Measurements from ENCODE around the gene NPHP4. TPM values are rescaled to one million over a fixed set of nuclear protein-coding genes. Genes with fewer than 3 reads are reported as not detected.

The NPHP4 gene
- total RNA-seq, 4 donors from 2014 or later = 6.7 to 19.9 (median 10.5) TPM

DNA sequence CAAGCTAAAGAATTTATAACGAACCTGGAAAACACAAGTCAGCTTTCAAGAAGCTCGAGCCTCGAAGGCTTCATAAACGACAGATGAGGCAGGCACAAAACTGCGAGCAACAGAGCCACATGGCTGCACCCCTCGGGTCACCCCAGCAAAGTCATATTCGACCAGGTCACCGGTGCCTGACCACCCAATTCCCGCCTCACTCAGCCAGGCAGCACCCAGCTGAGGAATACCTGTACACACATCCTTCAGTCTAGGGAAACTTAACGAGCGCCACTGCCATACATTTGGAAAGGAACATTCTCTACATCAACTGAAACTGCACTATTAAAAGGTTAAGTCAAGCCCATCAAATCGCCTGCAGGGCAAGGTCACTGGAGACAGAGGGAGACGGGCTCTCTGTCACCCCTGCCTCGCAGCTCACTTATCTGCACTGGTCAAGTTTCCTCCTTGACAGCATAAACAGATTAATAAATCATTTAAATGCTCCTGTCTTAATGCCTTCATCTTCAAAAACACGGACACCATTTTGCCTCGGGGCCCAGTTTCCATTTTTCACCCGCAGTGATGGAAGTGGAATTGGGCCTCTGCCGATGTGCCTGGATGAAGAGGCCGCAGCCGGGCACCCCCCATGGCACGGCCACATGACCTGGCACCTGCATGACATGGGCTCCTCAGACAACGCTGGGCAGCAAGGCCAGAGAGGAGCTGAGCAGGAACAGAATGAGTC lies 20.6 kb downstream of the NPHP4 start:
- Histone ChIP-seq H3K4me1 (peaks cover 0 to 8% (median 4%) of the 10 kb centered on the region in 4 donors), H3K4me3 (no peak overlapping the region), H3K9me3 (no peaks in the 10 kb centered on the region), H3K36me3 (no peaks in the 10 kb centered on the region), H3K27me3 (no peaks in the 10 kb centered on the region), H3K27ac (no peak overlapping the region)
- intact Hi-C loops (cut with DNase I; ENCODE audit: low total_unique reads) (no loop called here), in situ Hi-C loops (cut with MboI; ENCODE audit: low pct_ligation_motif_present in 1 of 4, low pct_unique_long_range_greater_than_20kb in 1 of 4, low sequenced_read_pairs in 3 of 4) (loop anchor here in 2 of 4 donors (25.0 kb wide), 1 partner anchor 459 kb away; no protein-coding TSS in a partner anchor)
- TF ChIP-seq POLR2A (IDR thresholded peaks at IDR 0.05) (no peak), POLR2AphosphoS5 (IDR thresholded peaks at IDR 0.05) (no peak), EP300 (IDR thresholded peaks at IDR 0.05; ENCODE audit: low read depth) (no peak)
- TF ChIP-seq, protein P1, sequence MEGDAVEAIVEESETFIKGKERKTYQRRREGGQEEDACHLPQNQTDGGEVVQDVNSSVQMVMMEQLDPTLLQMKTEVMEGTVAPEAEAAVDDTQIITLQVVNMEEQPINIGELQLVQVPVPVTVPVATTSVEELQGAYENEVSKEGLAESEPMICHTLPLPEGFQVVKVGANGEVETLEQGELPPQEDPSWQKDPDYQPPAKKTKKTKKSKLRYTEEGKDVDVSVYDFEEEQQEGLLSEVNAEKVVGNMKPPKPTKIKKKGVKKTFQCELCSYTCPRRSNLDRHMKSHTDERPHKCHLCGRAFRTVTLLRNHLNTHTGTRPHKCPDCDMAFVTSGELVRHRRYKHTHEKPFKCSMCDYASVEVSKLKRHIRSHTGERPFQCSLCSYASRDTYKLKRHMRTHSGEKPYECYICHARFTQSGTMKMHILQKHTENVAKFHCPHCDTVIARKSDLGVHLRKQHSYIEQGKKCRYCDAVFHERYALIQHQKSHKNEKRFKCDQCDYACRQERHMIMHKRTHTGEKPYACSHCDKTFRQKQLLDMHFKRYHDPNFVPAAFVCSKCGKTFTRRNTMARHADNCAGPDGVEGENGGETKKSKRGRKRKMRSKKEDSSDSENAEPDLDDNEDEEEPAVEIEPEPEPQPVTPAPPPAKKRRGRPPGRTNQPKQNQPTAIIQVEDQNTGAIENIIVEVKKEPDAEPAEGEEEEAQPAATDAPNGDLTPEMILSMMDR (IDR thresholded peaks at IDR 0.05) = no peak
- 53 to 80% methylated on average over 3 to 22 of the region's 22 CpGs for WGBS, 2 donors (ENCODE audit: low coverage in 1 of 2)
- DNase-seq = no peak

DNA sequence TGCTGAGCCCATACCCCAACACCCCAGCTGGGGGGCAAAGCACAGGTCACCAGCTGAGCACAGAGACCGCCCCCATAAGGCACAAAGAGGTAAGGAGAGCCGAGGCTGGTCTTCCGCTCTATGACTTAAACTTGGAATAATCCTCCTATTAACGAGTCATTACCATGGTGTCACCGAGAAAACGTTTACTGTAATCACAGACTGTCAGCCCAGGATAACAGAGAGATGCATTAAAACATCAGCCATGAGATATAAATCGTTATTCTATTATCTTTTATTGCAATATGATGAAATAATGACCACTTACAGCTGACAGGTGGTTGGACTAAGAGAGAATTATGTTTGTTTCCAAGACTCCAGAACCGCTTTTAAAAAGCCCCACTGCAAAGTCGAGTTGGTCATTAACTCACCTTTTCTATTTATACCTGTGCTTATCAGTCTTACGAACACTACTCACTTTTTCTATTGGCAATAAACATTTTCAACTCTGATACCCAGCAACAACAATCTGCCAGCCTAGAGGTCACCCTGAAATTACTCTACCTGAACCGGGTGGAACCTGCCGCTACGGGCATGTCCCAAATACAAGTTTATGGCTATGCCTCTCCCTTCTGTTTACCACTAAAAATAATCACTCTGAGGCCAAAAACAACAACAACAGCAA lies 21.5 kb downstream of the NPHP4 start:
- Histone ChIP-seq H3K27me3 (no peaks in the 10 kb centered on the region), H3K4me1 (peaks cover 0 to 8% (median 4%) of the 10 kb centered on the region in 4 donors), H3K27ac (no peak overlapping the region), H3K36me3 (no peaks in the 10 kb centered on the region), H3K9me3 (no peaks in the 10 kb centered on the region), H3K4me3 (no peak overlapping the region)
- DNase-seq = no peak
- TF ChIP-seq POLR2AphosphoS5 (IDR thresholded peaks at IDR 0.05) (no peak), POLR2A (IDR thresholded peaks at IDR 0.05) (no peak), EP300 (IDR thresholded peaks at IDR 0.05; ENCODE audit: low read depth) (no peak)
- TF ChIP-seq, protein P1 (IDR thresholded peaks at IDR 0.05) = no peak
- in situ Hi-C loops (cut with MboI; ENCODE audit: low pct_ligation_motif_present in 1 of 4, low pct_unique_long_range_greater_than_20kb in 1 of 4, low sequenced_read_pairs in 3 of 4) = loop anchor here in 2 of 4 donors (25.0 kb wide), 1 partner anchor 458 kb away; no protein-coding TSS in a partner anchor
- intact Hi-C loops (cut with DNase I; ENCODE audit: low total_unique reads) = no loop called here
- WGBS, 2 donors (ENCODE audit: low coverage in 1 of 2) = 56 to 61% methylated on average over 10 to 13 of the region's 13 CpGs

DNA sequence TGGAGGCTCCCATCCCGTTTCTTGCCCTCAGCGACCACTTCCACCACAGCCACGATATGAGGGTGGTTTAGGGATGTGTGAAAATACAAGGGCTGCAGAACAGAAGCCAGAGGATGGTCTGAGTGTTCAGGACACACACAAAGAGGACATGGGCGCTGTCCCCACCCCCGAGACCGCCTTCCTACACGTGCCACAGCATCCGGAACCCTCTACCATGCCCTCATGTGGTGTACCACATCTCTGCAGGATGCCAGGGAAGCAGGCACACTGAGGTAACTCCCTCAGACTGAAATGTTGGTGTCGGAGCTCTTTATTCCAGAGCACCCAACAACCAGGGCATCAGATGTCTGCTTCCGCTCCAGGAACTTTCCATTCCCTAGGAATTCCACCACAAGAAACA lies 23.1 kb downstream of the NPHP4 start:
- WGBS, 2 donors (ENCODE audit: low coverage in 1 of 2) = 90% methylated on average over 10 of the region's 10 CpGs; no CpG with 5 or more reads in 1 of the 2 donors
- Histone ChIP-seq H3K4me3 (no peak overlapping the region), H3K27ac (no peak overlapping the region), H3K27me3 (no peaks in the 10 kb centered on the region), H3K36me3 (no peaks in the 10 kb centered on the region), H3K4me1 (peaks cover 0 to 8% (median 0%) of the 10 kb centered on the region in 4 donors), H3K9me3 (no peaks in the 10 kb centered on the region)
- intact Hi-C loops (cut with DNase I; ENCODE audit: low total_unique reads) = no loop called here
- no peak for DNase-seq
- in situ Hi-C loops (cut with MboI; ENCODE audit: low pct_ligation_motif_present in 1 of 4, low pct_unique_long_range_greater_than_20kb in 1 of 4, low sequenced_read_pairs in 3 of 4) = loop anchor here in 2 of 4 donors (25.0 kb wide), 1 partner anchor 457 kb away; no protein-coding TSS in a partner anchor
- TF ChIP-seq EP300 (IDR thresholded peaks at IDR 0.05; ENCODE audit: low read depth) = no peak
- TF ChIP-seq POLR2A (IDR thresholded peaks at IDR 0.05) = no peak
- TF ChIP-seq POLR2AphosphoS5 (IDR thresholded peaks at IDR 0.05) = no peak
- TF ChIP-seq, protein P1 (IDR thresholded peaks at IDR 0.05) = no peak

DNA sequence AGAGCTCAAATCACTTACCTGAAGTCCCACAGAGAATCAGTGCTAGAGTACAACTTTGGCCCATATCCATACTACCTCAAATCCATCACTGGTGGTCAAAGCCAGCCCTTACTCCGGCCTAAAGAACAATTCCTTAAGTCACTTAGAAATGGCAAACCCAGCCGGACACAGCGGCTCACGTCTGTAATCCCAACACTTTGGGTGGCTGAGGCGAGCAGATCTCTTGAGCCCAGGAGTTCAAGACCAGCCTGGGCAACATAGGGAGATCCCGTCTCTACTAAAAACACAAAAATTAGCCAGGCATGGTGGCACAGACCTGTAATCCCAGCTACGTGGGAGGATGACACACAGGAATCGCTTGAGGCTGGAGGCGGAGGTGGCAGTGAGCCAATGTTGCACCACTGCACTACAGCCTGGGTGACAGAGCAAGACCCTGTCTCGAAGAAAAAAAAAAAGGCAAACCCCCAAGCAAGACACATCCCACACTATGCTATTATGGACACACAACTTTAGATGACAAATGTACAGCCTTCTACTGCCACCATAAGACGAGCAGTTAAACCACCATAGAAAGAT lies 24.0 kb downstream of the NPHP4 start:
- intact Hi-C loops (cut with DNase I; ENCODE audit: low total_unique reads) (no loop called here), in situ Hi-C loops (cut with MboI; ENCODE audit: low pct_ligation_motif_present in 1 of 4, low pct_unique_long_range_greater_than_20kb in 1 of 4, low sequenced_read_pairs in 3 of 4) (loop anchor here in 2 of 4 donors (25.0 kb wide), 1 partner anchor 456 kb away; no protein-coding TSS in a partner anchor)
- Histone ChIP-seq H3K4me1 (peaks cover 0 to 8% (median 0%) of the 10 kb centered on the region in 4 donors), H3K27ac (no peak overlapping the region), H3K4me3 (no peak overlapping the region), H3K9me3 (no peaks in the 10 kb centered on the region), H3K36me3 (no peaks in the 10 kb centered on the region), H3K27me3 (no peaks in the 10 kb centered on the region)
- no peak for DNase-seq
- TF ChIP-seq POLR2AphosphoS5 (IDR thresholded peaks at IDR 0.05) (no peak), EP300 (IDR thresholded peaks at IDR 0.05; ENCODE audit: low read depth) (no peak)
- 94% methylated on average over 11 of the region's 11 CpGs; no CpG with 5 or more reads in 1 of the 2 donors for WGBS, 2 donors (ENCODE audit: low coverage in 1 of 2)

All from transverse colon (tissue), 4 donors.